Ureter (tissue), 1 donor: ENCODE data around the gene WDR18. TPM values are rescaled to one million over a fixed set of nuclear protein-coding genes. Genes with fewer than 3 reads are reported as not detected.

ENCODE experiments used
- DNase-seq: peaks from one replicate; pipeline ENCODE4 v3.0.0-alpha.2; 2020; ENCODE audit warnings: low spot score
- total RNA-seq: library from RNA; stranded (reverse); gene quantifications from one replicate; pipeline ENCODE4 v1.2.4, GENCODE V29; 2023
- donor health status: DM: yes; HTN: yes; CAD: no.

The WDR18 gene
- total RNA-seq, 1 donor from 2014 or later: 36.6 TPM

GRCh38 chr19:1007399-1008251, 23.5 kb downstream of the WDR18 start:
- no peak for DNase-seq

GRCh38 chr19:1008268-1009040, 24.3 kb downstream of the WDR18 start:
- DNase-seq: no peak

- DNase-seq: no peak
These were observed 25.2 kb downstream of the WDR18 start for GRCh38 chr19:1009041-1009980.

GRCh38 chr19:1009981-1010538, 25.9 kb downstream of the WDR18 start:
- DNase-seq: no peak

GRCh38 chr19:1010586-1011510, 26.7 kb downstream of the WDR18 start:
- DNase-seq: no peak

GRCh38 chr19:1011831-1012333, 27.7 kb downstream of the WDR18 start:
- DNase-seq: no peak

- no peak for DNase-seq
These were observed 28.2 kb downstream of the WDR18 start for GRCh38 chr19:1012334-1012733.

- no peak for DNase-seq
These were observed 29.1 kb downstream of the WDR18 start for GRCh38 chr19:1013218-1013617.

GRCh38 chr19:1014161-1015060, 30.3 kb downstream of the WDR18 start:
- no peak for DNase-seq

- no peak for DNase-seq
These were observed 31.1 kb downstream of the WDR18 start for GRCh38 chr19:1015061-1015781.

GRCh38 chr19:1015782-1016646, 31.9 kb downstream of the WDR18 start:
- no peak for DNase-seq

- no peak for DNase-seq
These were observed 32.5 kb downstream of the WDR18 start for GRCh38 chr19:1016647-1017114.

GRCh38 chr19:1017115-1017905, 33.2 kb downstream of the WDR18 start:
- no peak for DNase-seq

- DNase-seq: no peak
These were observed 33.8 kb downstream of the WDR18 start for GRCh38 chr19:1017906-1018305.

GRCh38 chr19:1018393-1018792, 34.2 kb downstream of the WDR18 start:
- DNase-seq: no peak

GRCh38 chr19:1018932-1019615, 34.9 kb downstream of the WDR18 start:
- no peak for DNase-seq
